Measurements from ENCODE around the gene TTLL1.

TTLL1 gene

DNA sequence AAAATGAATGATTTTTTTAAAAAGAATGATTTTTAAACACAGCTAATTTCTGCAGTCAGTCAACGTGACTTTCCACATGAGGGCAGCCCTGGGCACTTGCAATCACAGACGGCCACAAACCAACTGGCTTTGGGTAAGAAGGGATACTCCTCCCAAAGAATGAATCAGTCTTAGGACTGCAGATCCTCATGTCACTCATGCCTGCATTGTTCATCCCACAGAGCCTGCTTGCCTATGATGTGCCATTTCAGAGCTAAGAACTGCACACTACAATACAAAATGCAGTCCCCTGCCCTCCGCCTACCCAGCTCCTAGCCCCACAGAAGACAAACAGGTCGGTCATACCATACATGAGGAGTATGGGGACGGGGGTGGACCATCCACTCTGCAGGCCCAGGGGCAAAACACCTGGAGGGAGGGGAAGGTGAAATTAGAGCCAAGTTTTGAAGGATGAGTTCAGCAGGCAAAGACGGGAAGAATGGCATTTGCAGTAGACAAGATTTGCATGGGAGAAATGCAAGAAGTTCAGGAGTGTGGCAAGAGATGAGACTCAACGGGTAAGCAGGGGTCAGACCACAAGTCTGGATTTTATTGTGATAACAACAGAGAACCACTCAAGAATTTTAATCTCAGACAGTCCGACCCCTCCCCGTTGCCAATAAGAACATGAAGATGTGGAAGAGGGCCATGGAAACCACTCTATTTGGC, 98.9 kb downstream of the TTLL1 start:
- DNase-seq, result no peak
